HG03442 (cell line): ENCODE measurements around the gene CACNA1C.

Experiments
- ATAC-seq: cut with Tn5 transposase; IDR thresholded peaks from one replicate; pipeline ENCODE4 v1.9.1; 2021; ENCODE audit warnings: mild to moderate bottlenecking, moderate library complexity; ENCODE audit not compliant: unreplicated experiment

CACNA1C gene

DNA sequence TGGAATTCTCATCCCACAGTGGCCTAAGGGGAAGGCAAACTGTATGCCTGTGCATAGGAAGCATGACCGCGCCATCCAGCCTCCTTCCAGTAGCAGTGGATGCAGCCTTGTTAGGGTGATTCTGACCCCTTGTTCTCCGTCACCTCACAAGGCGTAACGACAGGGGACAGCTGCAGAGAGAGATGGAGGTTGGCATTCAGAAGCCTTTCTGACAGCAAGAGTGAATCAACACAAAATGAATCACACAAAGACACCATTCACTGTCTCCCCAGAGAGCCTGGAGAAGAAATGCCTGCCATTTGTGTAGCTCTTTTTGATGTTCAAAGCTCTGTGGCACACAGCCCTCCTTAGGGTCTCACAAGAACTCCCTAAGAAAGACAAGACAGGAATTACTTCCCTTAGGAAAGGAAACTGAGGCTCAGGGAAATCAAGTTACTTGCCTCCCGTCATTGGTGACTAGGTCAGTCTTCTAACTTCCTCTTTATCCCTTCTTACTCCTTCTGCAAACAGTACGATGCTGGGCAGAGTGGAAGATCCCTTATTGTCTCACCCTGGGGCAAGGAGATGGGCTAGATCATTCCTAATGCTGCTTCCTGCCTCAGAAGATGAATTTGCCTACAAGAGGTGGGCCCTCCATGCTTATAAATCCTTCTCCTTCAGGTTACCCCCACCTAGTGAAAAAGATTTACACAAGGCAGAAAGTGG lies 280.9 kb downstream of the CACNA1C start:
- ATAC-seq, result no peak

DNA sequence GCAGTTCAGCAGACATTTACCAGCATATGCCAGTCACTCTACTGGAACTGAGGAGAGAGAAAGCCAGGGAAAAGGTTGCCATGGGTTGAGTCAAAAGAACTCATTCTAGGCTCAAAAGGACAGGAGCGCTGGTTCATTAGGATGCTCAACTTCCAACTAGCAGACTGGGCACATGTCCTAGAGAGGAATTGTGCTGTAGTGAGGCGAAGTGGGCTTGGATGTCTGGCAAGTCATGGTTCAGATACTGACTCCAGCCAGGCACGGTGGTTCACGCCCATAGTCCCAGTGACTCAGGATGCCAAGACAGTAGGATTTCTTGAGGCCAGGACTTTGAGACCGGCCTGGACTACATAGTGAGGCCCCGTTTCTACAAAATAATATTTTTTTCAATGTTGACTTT lies 281.5 kb downstream of the CACNA1C start:
- ATAC-seq, result no peak

DNA sequence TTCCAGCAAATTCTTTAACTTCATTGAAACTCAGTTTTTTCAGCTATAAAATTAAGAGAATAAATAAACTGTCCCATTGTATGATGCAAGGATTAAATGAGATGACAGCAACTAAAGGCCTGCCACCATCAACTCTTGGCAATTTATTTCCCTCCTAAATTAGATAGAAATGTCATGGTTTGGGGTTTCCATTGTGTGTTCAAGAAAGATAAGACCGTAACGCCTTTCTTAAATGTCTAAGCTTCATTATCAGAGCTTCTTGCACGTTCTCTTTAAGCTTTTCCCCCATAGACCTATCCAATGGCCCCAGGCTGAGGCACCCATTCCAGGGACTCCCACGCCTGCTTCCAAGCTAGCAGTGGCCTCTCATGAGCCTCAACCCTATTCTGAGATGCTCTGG lies 281.9 kb downstream of the CACNA1C start:
- ATAC-seq, result no peak

DNA sequence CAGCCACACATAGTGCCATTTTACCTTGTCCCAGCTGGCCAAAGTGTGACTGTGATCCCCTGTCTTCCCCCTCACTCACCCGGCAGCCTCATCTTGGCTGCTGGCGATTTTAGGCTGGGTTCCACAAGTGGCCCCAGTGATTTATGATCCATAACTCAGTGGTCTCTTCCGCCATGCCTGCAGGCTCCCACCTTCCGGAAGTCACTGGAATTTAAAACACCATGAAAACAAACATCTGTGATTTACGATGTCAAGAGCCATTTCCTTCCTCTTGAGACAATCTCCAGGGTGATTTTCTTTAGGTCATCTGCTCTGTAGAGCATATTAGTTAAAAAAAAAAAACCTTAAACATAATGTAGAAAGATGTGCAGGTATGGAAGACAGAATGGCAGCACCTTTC lies 282.3 kb downstream of the CACNA1C start:
- ATAC-seq, result no peak

DNA sequence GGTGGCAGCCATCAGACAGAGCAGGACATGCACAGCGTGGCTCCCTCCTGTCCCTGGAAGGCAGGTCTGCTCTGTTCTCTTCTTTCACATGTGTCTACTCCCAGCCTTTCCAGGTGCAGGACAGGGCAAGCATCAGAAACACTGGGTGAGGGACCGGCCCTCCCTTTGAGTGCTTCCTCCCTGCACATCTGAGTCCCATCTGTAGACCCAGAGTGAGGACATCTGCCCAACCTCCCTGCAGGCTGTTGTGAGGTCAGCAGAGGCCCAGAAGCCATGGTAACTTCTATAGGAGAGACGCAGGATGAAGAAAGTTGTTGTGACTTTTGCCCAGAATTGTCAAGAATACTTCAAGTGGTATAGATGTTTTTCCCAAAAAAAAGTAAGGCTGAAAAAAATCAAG lies 282.7 kb downstream of the CACNA1C start:
- ATAC-seq, result no peak

DNA sequence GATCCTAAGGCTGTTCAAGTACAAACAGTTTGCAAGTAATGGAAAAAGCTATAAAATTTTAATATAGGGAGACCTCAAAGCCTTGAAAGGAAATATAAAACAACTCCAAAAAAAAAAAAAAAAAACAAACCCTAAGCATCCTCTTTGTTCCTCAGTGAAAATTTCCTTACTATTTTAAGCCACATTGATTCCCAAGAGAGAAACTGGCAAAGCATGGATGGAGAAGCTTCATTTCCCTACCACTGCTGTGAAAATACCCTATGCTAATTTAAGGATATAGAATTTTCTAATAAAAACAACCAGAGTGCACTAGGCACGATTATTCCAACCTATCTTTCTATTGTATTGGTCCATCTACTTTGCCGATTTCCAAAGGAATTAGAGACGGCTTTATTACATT lies 283.1 kb downstream of the CACNA1C start:
- ATAC-seq, result no peak

DNA sequence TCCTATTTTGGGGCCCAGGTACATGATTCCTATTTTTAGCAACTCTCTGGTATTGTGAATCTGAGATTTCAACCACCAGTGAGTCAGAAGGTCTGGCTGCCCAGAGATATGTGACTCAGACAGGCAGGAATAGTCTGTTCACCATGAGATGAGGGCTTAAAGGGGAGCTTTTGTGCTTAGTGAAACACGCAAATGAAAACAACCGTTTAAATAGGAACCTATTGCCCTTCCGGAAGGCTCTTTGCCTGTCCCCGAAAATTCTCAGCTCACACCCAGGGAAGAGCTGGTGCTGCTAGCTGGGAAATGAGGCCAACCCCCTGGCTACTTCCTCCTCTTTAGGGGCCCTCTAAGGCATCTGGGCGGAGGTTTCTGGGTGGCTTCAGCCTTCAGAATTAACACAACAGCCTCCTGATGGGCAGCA lies 283.6 kb downstream of the CACNA1C start:
- peak; percentile 92 for ATAC-seq

DNA sequence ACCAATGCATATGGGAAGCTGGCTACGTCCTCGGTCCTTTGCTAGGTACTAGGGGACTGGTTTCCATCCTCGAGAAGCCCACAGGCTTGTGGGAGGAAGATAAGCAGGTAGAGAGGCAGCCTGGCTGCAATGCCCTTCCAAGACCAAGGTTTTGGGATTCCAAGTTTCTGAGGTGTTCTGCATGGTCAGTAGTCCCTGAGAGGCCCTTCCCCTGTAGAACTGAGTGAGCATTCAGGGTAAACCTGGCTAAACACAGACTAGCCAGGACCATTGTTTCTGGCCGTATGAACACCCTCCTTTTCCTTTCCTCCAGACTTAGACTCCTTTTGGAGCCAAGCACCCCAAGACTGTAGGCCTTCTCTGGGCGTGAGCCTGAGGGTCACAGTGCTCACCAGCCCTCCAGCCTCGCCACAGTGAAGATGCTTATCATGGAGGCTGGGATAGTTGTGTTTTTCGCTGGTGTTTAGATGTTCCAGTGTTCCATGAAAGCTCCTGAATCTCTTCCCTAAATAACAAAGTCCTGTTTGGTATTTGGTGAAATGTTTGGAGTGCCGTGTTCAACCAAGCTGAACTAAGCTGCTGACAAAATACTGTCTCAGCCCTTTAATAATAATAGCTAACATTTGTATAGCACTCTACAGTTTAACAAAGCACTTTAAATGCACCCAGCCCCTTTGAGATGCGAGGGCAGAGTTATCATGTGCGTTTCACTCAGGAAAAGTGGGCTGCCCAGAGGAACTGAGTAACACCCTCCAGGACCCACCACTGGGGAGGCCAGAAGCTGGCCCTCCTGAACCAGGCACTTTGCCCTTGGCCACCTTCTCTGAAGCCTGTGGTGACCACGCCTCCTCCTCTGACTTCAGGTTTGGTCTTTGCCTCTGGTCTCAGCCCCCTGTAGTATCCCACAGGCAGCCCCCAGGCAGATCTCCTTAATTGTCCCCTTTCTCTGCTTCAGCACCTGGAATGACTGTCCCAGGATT lies 284.5 kb downstream of the CACNA1C start:
- no peak for ATAC-seq

DNA sequence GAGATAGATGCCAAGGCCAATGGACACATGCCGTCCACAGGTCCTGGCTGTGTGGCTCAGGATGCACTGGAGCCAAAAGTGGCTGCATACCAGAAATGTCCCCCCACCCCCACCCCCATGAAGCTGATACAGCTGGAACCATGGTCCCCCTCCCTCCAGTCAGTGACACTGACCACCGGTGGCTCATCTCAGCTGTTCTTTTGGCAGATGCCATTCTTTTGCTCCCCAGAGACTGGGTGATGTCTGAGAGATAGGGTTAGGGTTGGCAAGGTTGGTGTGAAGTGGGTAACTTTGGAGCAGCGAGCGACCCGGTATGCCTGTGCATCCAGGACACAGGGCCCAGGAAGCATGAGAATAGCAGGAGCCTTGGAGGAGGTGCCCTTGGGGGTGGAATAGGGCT lies 285.6 kb downstream of the CACNA1C start:
- ATAC-seq, result no peak

DNA sequence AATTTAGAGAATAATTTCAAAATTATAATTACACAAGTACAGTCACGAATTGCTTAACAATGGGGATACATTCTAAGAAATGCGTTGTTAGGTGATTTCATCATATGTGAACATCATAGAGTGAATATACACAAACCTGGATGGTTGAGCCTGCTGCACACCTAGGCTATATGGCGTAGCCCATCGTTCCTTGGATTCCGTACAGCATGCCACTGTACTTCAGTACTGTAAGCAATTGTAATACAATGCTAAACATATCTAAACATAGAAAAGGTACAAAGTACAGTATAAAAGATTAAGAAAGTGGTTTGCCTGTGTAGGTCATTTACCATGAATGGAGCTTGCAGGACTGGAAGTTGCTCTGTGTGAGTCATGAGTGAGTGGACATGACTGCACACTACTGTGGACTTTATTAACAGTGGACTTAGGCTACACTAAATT lies 286.2 kb downstream of the CACNA1C start:
- no peak for ATAC-seq

DNA sequence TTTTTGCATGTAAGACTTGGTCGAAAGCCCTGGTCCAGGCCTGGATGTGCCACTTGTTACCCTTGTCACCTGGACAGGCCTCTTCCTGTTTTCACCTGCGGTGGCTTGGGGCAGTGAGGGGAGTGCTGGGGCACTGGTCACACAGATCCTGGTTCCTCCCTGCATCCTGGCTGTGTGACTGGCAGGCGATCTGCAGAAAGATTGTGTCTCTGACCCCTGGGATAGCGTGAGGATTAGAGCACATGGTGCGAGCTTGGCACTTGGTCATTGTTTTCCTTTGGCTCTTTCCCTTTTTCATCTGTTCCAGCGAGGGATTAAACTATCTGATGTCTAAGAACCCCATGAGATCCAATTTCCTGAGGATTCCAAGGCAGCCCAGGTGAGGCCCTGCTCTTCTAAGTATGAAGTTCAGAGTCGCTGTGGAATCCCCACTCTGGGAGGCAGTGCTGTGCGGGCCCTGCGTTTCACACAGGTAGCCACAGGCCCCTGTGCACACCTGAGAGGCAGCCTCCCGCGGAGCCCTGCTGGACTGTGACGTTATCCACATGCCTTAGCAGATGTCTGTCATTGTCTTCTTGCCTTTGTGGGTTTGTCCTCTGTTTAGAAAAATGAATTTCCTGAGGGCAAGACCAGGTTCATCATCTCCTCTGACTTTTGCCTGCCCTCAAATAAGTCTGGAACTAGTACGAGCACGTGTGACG lies 288.4 kb downstream of the CACNA1C start:
- ATAC-seq, result no peak

DNA sequence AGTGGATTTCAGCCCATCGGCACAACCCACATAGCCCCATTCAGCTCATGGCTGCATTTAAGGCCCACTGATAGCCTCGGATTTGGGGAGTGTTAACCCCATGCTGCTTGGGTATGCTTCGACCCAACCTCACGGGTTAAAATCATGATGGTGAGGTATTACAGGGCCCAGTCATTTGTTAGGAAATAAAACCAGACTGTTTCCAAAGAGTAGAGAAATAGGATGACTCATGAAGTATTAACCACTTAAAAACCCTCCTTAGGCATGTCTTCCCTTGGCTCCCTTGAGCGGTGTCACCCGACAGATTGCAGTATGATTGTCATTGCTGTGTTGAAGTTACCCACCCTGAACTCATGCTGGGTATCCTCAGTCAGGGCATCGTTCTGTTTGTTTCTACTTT lies 289.1 kb downstream of the CACNA1C start:
- ATAC-seq, result no peak

DNA sequence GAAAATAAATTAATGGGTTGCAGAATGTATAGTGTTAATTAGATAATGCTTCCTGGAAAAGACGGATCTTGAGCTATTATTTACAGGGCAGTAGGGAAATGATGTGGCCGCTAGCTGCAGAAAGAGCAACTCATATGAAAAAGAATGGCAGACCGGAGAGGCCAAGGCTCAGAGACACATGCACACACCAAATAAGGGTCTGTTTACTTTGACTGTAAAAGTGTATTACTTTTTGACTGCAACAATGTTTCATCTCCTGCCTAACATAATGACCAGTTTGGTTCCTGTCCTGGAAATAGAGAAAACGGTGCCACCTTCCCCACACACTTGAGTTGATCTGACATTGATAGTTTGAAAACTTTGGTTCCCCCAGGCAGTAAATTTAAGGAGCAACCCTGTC lies 290.9 kb downstream of the CACNA1C start:
- ATAC-seq, result no peak

DNA sequence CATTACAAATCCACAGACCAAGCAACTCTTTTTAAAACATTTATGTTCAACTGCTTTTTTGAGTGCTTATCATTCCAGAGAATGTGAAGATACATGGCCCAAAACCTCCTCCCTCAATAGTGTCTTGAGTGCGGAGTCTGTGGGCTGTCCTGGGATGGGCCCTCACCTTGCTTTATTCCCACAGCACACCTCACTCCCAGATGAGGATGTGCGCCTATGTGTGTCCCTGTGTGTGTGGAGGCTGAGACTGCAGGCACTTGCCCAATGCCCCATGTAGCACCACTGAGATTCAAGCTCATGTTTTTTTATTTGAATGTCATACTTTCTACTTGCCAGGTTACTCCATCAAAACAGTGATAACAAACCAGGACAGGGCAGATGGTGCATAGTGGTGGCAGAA lies 291.7 kb downstream of the CACNA1C start:
- ATAC-seq, result no peak

DNA sequence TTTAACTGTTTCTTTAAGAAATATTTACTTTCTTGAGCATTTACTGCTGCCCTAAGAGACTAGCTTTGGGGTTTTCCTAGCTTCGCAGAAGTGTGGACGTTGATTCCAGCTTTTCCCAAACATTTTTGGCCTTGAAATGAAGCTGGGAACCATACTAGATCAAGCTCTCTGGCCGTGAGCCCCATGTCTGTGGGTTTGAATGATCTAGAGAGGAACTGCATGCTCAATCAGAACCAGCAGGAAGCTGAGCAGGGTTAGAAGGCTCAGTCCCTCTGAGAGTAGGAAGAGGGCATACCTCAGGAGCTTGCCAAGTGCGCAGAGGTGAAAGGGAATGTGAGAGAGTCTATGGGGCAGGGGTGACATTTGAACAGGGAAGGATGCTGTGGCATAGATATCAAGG lies 292.1 kb downstream of the CACNA1C start:
- ATAC-seq, result no peak

DNA sequence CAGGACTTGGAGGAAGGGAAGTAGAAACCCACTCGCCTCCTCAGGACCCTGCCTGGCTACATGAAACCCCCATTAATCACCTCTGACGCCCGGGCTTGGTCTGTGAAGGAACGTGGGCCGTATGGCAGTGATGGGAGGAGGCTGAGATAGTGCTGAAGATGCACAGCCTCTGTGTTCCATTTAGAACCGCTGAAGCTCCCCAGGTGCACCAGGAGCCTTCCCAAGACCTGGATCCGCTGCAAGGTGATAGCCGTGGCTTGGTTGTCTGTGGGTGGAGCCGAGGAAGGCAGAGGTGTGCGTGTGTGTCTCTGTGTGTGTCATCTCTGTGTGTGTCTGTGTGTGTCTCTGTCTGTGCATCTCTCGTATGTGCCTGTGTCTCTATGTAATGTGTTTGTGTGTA lies 293.1 kb downstream of the CACNA1C start:
- ATAC-seq, result no peak

DNA sequence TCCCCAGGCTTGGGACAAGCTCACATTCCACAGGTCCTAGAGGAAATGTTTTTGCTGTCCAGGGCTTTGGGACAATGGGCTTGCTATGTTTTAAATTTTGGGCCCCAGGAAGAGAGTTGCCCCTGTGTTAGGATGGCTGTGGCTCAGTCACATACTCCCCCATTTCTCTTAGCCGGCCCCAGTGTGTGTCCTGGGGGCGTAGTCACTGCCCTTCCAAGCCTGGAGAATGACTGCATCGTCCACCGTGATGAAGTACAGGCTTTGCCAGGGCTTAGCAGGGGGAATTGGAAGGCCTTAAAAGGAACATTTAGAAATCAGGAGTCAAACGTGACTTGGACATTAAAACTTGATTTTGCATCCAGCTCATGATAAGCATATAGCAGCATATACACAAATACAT lies 293.6 kb downstream of the CACNA1C start:
- ATAC-seq, result no peak

DNA sequence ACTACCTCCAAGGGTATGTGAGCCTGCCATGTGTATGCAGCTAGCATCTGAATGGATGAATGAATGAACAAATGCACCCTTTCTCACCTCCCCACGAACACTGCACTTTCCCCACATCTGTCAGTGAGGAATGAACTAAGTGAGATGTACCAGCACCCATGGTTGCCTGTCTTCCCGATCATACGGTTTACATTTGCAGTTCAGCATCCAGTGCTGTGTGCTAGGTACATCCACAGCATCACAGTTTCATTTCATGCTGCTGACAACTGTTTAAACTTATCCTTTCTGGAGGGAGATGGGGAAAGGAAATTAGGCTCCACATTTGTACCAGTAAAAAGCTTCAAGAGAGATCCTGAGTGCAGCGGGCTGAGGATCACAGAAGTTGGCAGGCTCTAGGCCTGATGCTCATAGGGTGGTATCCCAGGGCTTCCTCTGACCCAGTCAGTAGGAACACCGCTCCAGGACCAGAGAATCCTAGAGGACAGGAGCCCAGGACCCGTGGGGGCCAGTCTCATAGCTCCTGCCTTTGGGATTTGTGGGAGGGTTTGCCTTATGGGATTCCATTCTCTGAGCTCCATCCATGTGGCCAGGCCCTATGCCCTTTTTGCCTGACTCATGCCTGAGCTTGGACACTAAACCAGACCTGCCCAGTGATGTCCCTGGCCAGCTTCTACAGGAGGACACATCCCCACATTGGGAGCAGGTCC lies 294.5 kb downstream of the CACNA1C start:
- ATAC-seq, result no peak

DNA sequence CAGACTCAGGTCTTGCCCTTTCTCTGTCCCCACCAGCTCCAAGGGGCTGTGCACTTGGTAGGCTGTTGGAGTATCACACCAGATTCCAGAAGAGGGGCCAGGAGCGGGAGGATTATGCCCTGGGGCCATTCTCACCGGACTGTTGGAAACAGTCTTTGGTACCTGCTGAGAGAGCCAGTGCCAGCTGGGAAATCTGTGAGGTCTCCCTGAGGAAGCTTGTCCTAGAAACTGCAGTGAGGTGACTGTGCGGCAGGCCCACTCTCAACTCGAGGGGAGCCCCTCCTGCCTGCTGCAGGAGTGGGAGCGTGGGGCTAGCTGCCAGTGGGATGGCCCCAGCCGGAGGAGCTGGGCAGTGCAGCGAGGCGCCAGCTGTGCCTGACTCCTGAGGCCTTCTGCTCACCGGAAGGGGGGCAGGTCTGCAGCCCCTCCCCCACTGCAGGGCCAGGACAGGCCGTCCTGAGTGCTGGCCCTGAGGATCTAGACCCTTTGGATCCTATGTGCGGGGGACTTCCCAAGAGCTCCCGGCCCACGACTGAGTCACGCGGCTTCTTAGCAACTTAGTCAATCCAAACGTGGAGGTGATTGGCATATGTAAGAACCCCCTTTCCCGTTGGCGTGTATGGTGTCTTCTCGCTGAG lies 295.2 kb downstream of the CACNA1C start:
- ATAC-seq, result no peak

DNA sequence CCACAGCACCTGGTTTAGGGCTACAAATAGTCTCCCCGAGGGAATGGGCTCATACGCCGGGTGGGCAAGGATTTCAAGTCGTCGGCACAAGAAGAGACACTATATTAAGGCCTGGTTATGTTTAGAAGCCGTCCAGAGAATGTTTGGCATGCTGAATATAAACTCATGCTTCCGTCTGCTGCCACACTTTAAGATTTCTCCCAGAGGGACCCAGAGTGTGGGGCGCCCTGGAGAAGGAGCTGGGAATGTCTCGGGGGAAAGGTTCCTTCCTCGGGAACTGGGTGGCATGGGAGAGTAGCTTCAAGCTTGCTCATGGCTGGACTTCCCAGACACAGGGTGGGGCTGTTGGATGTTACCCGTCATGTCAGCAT lies 295.7 kb downstream of the CACNA1C start:
- no peak for ATAC-seq
